ENCODE measurements around the gene DAW1.
"Not testable (repeated sequence)": the region's sequence is repeated elsewhere in the genome, so short reads cannot be mapped to it uniquely, and the experiment has no call there.

Gene DAW1

GRCh38 chr2:227839339-227840129, 31.9 kb upstream of the DAW1 start:
- not testable (repeated sequence) for H3K27me3 ChIP-seq (ENCODE audit: insufficient read depth, low read length); H3K4me3 ChIP-seq (ENCODE audit: low read length); H3K36me3 ChIP-seq (ENCODE audit: insufficient read depth, low read length); H3K9ac ChIP-seq (ENCODE audit: low read depth, low read length); H3K4me1 ChIP-seq (ENCODE audit: insufficient read depth, low read length); H3K9me3 ChIP-seq (ENCODE audit: insufficient read depth, low read depth, low read length); H3K27ac ChIP-seq (ENCODE audit: low read depth, low read length)
- WGBS = 74% methylated on average over 7 of the region's 7 CpGs

- no peak overlapping the region for H3K27ac ChIP-seq (ENCODE audit: low read depth, low read length)
- 100% methylated on average over 1 of the region's 1 CpG for WGBS
- no peaks in the 10 kb centered on the region for H3K36me3 ChIP-seq (ENCODE audit: insufficient read depth, low read length)
- no peaks in the 10 kb centered on the region for H3K27me3 ChIP-seq (ENCODE audit: insufficient read depth, low read length)
- peaks cover 5% of the 10 kb centered on the region; the same call in 1 of the 2 replicates for H3K9me3 ChIP-seq (ENCODE audit: insufficient read depth, low read depth, low read length)
- H3K9ac ChIP-seq (ENCODE audit: low read depth, low read length) = no peak overlapping the region
- H3K4me3 ChIP-seq (ENCODE audit: low read length) = no peak overlapping the region
- H3K4me1 ChIP-seq (ENCODE audit: insufficient read depth, low read length) = peaks cover 10% of the 10 kb centered on the region
Measured at GRCh38 chr2:227846831-227847230, 24.6 kb upstream of the DAW1 start.

GRCh38 chr2:227848146-227848545, 23.3 kb upstream of the DAW1 start:
- no peaks in the 10 kb centered on the region for H3K9me3 ChIP-seq (ENCODE audit: insufficient read depth, low read depth, low read length)
- H3K36me3 ChIP-seq (ENCODE audit: insufficient read depth, low read length) = no peaks in the 10 kb centered on the region
- no peak overlapping the region for H3K27ac ChIP-seq (ENCODE audit: low read depth, low read length)
- 50% methylated on average over 2 of the region's 3 CpGs for WGBS
- H3K4me3 ChIP-seq (ENCODE audit: low read length) = no peak overlapping the region
- H3K9ac ChIP-seq (ENCODE audit: low read depth, low read length) = no peak overlapping the region
- no peaks in the 10 kb centered on the region for H3K27me3 ChIP-seq (ENCODE audit: insufficient read depth, low read length)
- peaks cover 10% of the 10 kb centered on the region for H3K4me1 ChIP-seq (ENCODE audit: insufficient read depth, low read length)

GRCh38 chr2:227848586-227848985, 22.8 kb upstream of the DAW1 start:
- WGBS = 81% methylated on average over 2 of the region's 4 CpGs
- Histone ChIP-seq H3K9me3 (ENCODE audit: insufficient read depth, low read depth, low read length) (no peaks in the 10 kb centered on the region), H3K4me1 (ENCODE audit: insufficient read depth, low read length) (peaks cover 10% of the 10 kb centered on the region), H3K27ac (ENCODE audit: low read depth, low read length) (no peak overlapping the region), H3K9ac (ENCODE audit: low read depth, low read length) (no peak overlapping the region), H3K4me3 (ENCODE audit: low read length) (no peak overlapping the region), H3K36me3 (ENCODE audit: insufficient read depth, low read length) (no peaks in the 10 kb centered on the region), H3K27me3 (ENCODE audit: insufficient read depth, low read length) (no peaks in the 10 kb centered on the region)

- Histone ChIP-seq H3K9me3 (ENCODE audit: insufficient read depth, low read depth, low read length) (no peaks in the 10 kb centered on the region), H3K36me3 (ENCODE audit: insufficient read depth, low read length) (no peaks in the 10 kb centered on the region), H3K4me3 (ENCODE audit: low read length) (no peak overlapping the region), H3K27me3 (ENCODE audit: insufficient read depth, low read length) (no peaks in the 10 kb centered on the region), H3K27ac (ENCODE audit: low read depth, low read length) (no peak overlapping the region), H3K4me1 (ENCODE audit: insufficient read depth, low read length) (peaks cover 10% of the 10 kb centered on the region), H3K9ac (ENCODE audit: low read depth, low read length) (no peak overlapping the region)
- WGBS = 86% methylated on average over 1 of the region's 1 CpG
Measured at GRCh38 chr2:227849906-227850305, 21.5 kb upstream of the DAW1 start.

- WGBS = 90% methylated on average over 4 of the region's 4 CpGs
- Histone ChIP-seq H3K27ac (ENCODE audit: low read depth, low read length) (no peak overlapping the region), H3K4me3 (ENCODE audit: low read length) (no peak overlapping the region), H3K9ac (ENCODE audit: low read depth, low read length) (no peak overlapping the region), H3K27me3 (ENCODE audit: insufficient read depth, low read length) (no peaks in the 10 kb centered on the region), H3K9me3 (ENCODE audit: insufficient read depth, low read depth, low read length) (no peaks in the 10 kb centered on the region), H3K36me3 (ENCODE audit: insufficient read depth, low read length) (no peaks in the 10 kb centered on the region), H3K4me1 (ENCODE audit: insufficient read depth, low read length) (peaks cover 6% of the 10 kb centered on the region)
Measured at GRCh38 chr2:227853204-227853629, 18.2 kb upstream of the DAW1 start.

- Histone ChIP-seq H3K36me3 (ENCODE audit: insufficient read depth, low read length) (no peaks in the 10 kb centered on the region), H3K27me3 (ENCODE audit: insufficient read depth, low read length) (no peaks in the 10 kb centered on the region), H3K4me3 (ENCODE audit: low read length) (no peak overlapping the region), H3K9ac (ENCODE audit: low read depth, low read length) (no peak overlapping the region), H3K27ac (ENCODE audit: low read depth, low read length) (no peak overlapping the region), H3K4me1 (ENCODE audit: insufficient read depth, low read length) (0 out of 2 replicates have a peak, but pooled peaks cover 2% of the 10 kb centered on the region), H3K9me3 (ENCODE audit: insufficient read depth, low read depth, low read length) (no peaks in the 10 kb centered on the region)
- WGBS = 82% methylated on average over 6 of the region's 6 CpGs
Measured at GRCh38 chr2:227853765-227854271, 17.6 kb upstream of the DAW1 start.

- H3K27ac ChIP-seq (ENCODE audit: low read depth, low read length) = no peak overlapping the region
- no peak overlapping the region for H3K4me3 ChIP-seq (ENCODE audit: low read length)
- H3K4me1 ChIP-seq (ENCODE audit: insufficient read depth, low read length) = 0 out of 2 replicates have a peak, but pooled peaks cover 2% of the 10 kb centered on the region
- H3K9me3 ChIP-seq (ENCODE audit: insufficient read depth, low read depth, low read length) = no peaks in the 10 kb centered on the region
- H3K27me3 ChIP-seq (ENCODE audit: insufficient read depth, low read length) = no peaks in the 10 kb centered on the region
- no peaks in the 10 kb centered on the region for H3K36me3 ChIP-seq (ENCODE audit: insufficient read depth, low read length)
- 17% methylated on average over 1 of the region's 3 CpGs for WGBS
- no peak overlapping the region for H3K9ac ChIP-seq (ENCODE audit: low read depth, low read length)
Measured at GRCh38 chr2:227855440-227855839, 16.0 kb upstream of the DAW1 start.

- 0 out of 2 replicates have a peak, but pooled peaks cover under 1% of the 10 kb centered on the region for H3K4me1 ChIP-seq (ENCODE audit: insufficient read depth, low read length)
- H3K9ac ChIP-seq (ENCODE audit: low read depth, low read length) = no peak overlapping the region
- 98% methylated on average over 2 of the region's 2 CpGs for WGBS
- no peaks in the 10 kb centered on the region for H3K9me3 ChIP-seq (ENCODE audit: insufficient read depth, low read depth, low read length)
- no peaks in the 10 kb centered on the region for H3K36me3 ChIP-seq (ENCODE audit: insufficient read depth, low read length)
- no peaks in the 10 kb centered on the region for H3K27me3 ChIP-seq (ENCODE audit: insufficient read depth, low read length)
- no peak overlapping the region for H3K27ac ChIP-seq (ENCODE audit: low read depth, low read length)
- H3K4me3 ChIP-seq (ENCODE audit: low read length) = no peak overlapping the region
Measured at GRCh38 chr2:227856697-227857096, 14.7 kb upstream of the DAW1 start.

GRCh38 chr2:227860221-227860641, 11.2 kb upstream of the DAW1 start:
- H3K36me3 ChIP-seq (ENCODE audit: insufficient read depth, low read length) = no peaks in the 10 kb centered on the region
- no peaks in the 10 kb centered on the region for H3K9me3 ChIP-seq (ENCODE audit: insufficient read depth, low read depth, low read length)
- peaks cover 18% of the 10 kb centered on the region; the same call in 1 of the 2 replicates for H3K4me1 ChIP-seq (ENCODE audit: insufficient read depth, low read length)
- no peak overlapping the region for H3K27ac ChIP-seq (ENCODE audit: low read depth, low read length)
- no peak overlapping the region for H3K9ac ChIP-seq (ENCODE audit: low read depth, low read length)
- no peaks in the 10 kb centered on the region for H3K27me3 ChIP-seq (ENCODE audit: insufficient read depth, low read length)
- H3K4me3 ChIP-seq (ENCODE audit: low read length) = no peak overlapping the region
- WGBS = 91% methylated on average over 6 of the region's 6 CpGs

GRCh38 chr2:227861011-227861410, 10.4 kb upstream of the DAW1 start:
- Histone ChIP-seq H3K36me3 (ENCODE audit: insufficient read depth, low read length) (no peaks in the 10 kb centered on the region), H3K9ac (ENCODE audit: low read depth, low read length) (no peak overlapping the region), H3K27me3 (ENCODE audit: insufficient read depth, low read length) (no peaks in the 10 kb centered on the region), H3K9me3 (ENCODE audit: insufficient read depth, low read depth, low read length) (no peaks in the 10 kb centered on the region), H3K27ac (ENCODE audit: low read depth, low read length) (no peak overlapping the region), H3K4me3 (ENCODE audit: low read length) (no peak overlapping the region), H3K4me1 (ENCODE audit: insufficient read depth, low read length) (peaks cover 18% of the 10 kb centered on the region; the same call in 1 of the 2 replicates)
- 100% methylated on average over 2 of the region's 2 CpGs for WGBS
